ENCODE data around the gene CAMK2B.

CAMK2B gene

GRCh38 chr7:44286618-44287487 is 38.5 kb downstream of the CAMK2B start:
- Histone ChIP-seq H2AFZ (ENCODE audit: low read depth, low read length) (no peak overlapping the region), H3K9me3 (ENCODE audit: insufficient read depth, low read length, severe bottlenecking) (no peaks in the 10 kb centered on the region), H3K36me3 (ENCODE audit: insufficient read depth, low read length) (no peaks in the 10 kb centered on the region), H3K4me2 (ENCODE audit: insufficient read depth, low read length) (no peak overlapping the region), H3K27me3 (ENCODE audit: insufficient read depth, low read length, poor library complexity) (peaks cover 7% of the 10 kb centered on the region), H3K4me1 (ENCODE audit: insufficient read depth, low read length) (no peaks in the 10 kb centered on the region), H4K20me1 (ENCODE audit: insufficient read depth, low read length) (no peaks in the 10 kb centered on the region), H3K27ac (ENCODE audit: low read length) (no peak overlapping the region), H3K9ac (ENCODE audit: low read depth, low read length) (no peak overlapping the region), H3K79me2 (ENCODE audit: insufficient read depth, low read length) (no peaks in the 10 kb centered on the region), H3K4me3 (ENCODE audit: low read depth in 1 of 2, low read length in 2 of 2) (no peak overlapping the region)
- ATAC-seq (ENCODE audit: insufficient read depth, low read depth) (peak; percentile 41; the same call in 2 of the 3 replicates), DNase-seq (peak; percentile 28)
- TF ChIP-seq EZH2 (IDR thresholded peaks at IDR 0.05; ENCODE audit: borderline replicate concordance, low read depth, low read length, severe bottlenecking) (no peak), CTCF (IDR thresholded peaks at IDR 0.05; ENCODE audit: borderline replicate concordance, extremely low read depth, low read length, poor library complexity, severe bottlenecking) (no peak)

- DNase-seq (no peak), ATAC-seq (ENCODE audit: insufficient read depth, low read depth) (no peak)
- Histone ChIP-seq H3K4me3 (ENCODE audit: low read depth in 1 of 2, low read length in 2 of 2) (no peak overlapping the region), H3K4me1 (ENCODE audit: insufficient read depth, low read length) (no peaks in the 10 kb centered on the region), H3K9ac (ENCODE audit: low read depth, low read length) (no peak overlapping the region), H3K9me3 (ENCODE audit: insufficient read depth, low read length, severe bottlenecking) (no peaks in the 10 kb centered on the region), H3K27ac (ENCODE audit: low read length) (no peak overlapping the region), H4K20me1 (ENCODE audit: insufficient read depth, low read length) (no peaks in the 10 kb centered on the region), H3K27me3 (ENCODE audit: insufficient read depth, low read length, poor library complexity) (peaks cover 3% of the 10 kb centered on the region), H2AFZ (ENCODE audit: low read depth, low read length) (no peak overlapping the region), H3K36me3 (ENCODE audit: insufficient read depth, low read length) (no peaks in the 10 kb centered on the region), H3K79me2 (ENCODE audit: insufficient read depth, low read length) (no peaks in the 10 kb centered on the region), H3K4me2 (ENCODE audit: insufficient read depth, low read length) (no peak overlapping the region)
- no peak for TF ChIP-seq EZH2 (IDR thresholded peaks at IDR 0.05; ENCODE audit: borderline replicate concordance, low read depth, low read length, severe bottlenecking)
- no peak for TF ChIP-seq CTCF (IDR thresholded peaks at IDR 0.05; ENCODE audit: borderline replicate concordance, extremely low read depth, low read length, poor library complexity, severe bottlenecking)
Observed at GRCh38 chr7:44286182-44286617, 39.2 kb downstream of the CAMK2B start.

GRCh38 chr7:44285561-44285960 is 39.8 kb downstream of the CAMK2B start:
- no peak overlapping the region for H3K9ac ChIP-seq (ENCODE audit: low read depth, low read length)
- H3K36me3 ChIP-seq (ENCODE audit: insufficient read depth, low read length), result no peaks in the 10 kb centered on the region
- no peak for ATAC-seq (ENCODE audit: insufficient read depth, low read depth)
- H2AFZ ChIP-seq (ENCODE audit: low read depth, low read length), result no peak overlapping the region
- no peaks in the 10 kb centered on the region for H3K4me1 ChIP-seq (ENCODE audit: insufficient read depth, low read length)
- H3K9me3 ChIP-seq (ENCODE audit: insufficient read depth, low read length, severe bottlenecking), result no peaks in the 10 kb centered on the region
- H3K4me2 ChIP-seq (ENCODE audit: insufficient read depth, low read length), result no peak overlapping the region
- TF ChIP-seq EZH2 (IDR thresholded peaks at IDR 0.05; ENCODE audit: borderline replicate concordance, low read depth, low read length, severe bottlenecking) (no peak), CTCF (IDR thresholded peaks at IDR 0.05; ENCODE audit: borderline replicate concordance, extremely low read depth, low read length, poor library complexity, severe bottlenecking) (no peak)
- no peak for DNase-seq
- no peaks in the 10 kb centered on the region for H4K20me1 ChIP-seq (ENCODE audit: insufficient read depth, low read length)
- H3K27me3 ChIP-seq (ENCODE audit: insufficient read depth, low read length, poor library complexity), result no peaks in the 10 kb centered on the region
- H3K4me3 ChIP-seq (ENCODE audit: low read depth in 1 of 2, low read length in 2 of 2), result no peak overlapping the region
- H3K27ac ChIP-seq (ENCODE audit: low read length), result no peak overlapping the region
- H3K79me2 ChIP-seq (ENCODE audit: insufficient read depth, low read length), result no peaks in the 10 kb centered on the region
